Measurements from ENCODE around the gene STPG1. TPM values are rescaled to one million over a fixed set of nuclear protein-coding genes. Genes with fewer than 3 reads are reported as not detected.

STPG1 gene
- total and polyA plus RNA-seq, 2 donors (not counting 3 experiments of a cell fraction or from before 2014, with no cell fraction given): 6.3 to 10.2 TPM

- no peaks in the 10 kb centered on the region for H3K79me2 ChIP-seq (ENCODE audit: control insufficient read depth, insufficient read depth, low read length)
- H2AFZ ChIP-seq (ENCODE audit: low read depth, low read length): no peak overlapping the region
- H3K9me3 ChIP-seq (replicated peaks; ENCODE audit: control insufficient read depth, insufficient read depth, low read length): no peaks in the 10 kb centered on the region
- no peak overlapping the region for H3K9ac ChIP-seq (replicated peaks; ENCODE audit: extremely low read depth, insufficient read depth, low read length)
- no peak overlapping the region for H3K4me3 ChIP-seq (replicated peaks in 1 of 3; ENCODE audit: insufficient read depth in 1 of 3, low read depth in 1 of 3, low read length in 3 of 3)
- intact Hi-C loops (cut with micrococcal nuclease): no loop called here
- H3K36me3 ChIP-seq (ENCODE audit: control insufficient read depth in 2 of 2, extremely low read depth in 1 of 2, insufficient read depth in 2 of 2, low read length in 2 of 2): no peaks in the 10 kb centered on the region
- peaks cover 36% of the 10 kb centered on the region for H3K4me1 ChIP-seq (ENCODE audit: control insufficient read depth, extremely low read depth, insufficient read depth, low read length)
- TF ChIP-seq FOS (IDR thresholded peaks at IDR 0.05; ENCODE audit: borderline replicate concordance, insufficient read depth, low read length) (no peak), MYC (IDR thresholded peaks at IDR 0.05; ENCODE audit: low read depth, low read length) (no peak), POLR2AphosphoS5 (IDR thresholded peaks at IDR 0.05; ENCODE audit: insufficient read depth, low read depth, low read length) (no peak), JUN (IDR thresholded peaks at IDR 0.05; ENCODE audit: borderline replicate concordance, insufficient read depth, insufficient read length, low read depth) (no peak), EZH2 (IDR thresholded peaks at IDR 0.05; ENCODE audit: borderline replicate concordance, low read depth, low read length, severe bottlenecking) (no peak), CTCF (IDR thresholded peaks at IDR 0.05; ENCODE audit: extremely low read depth in 1 of 2, insufficient read depth in 1 of 2, low read depth in 1 of 2, low read length in 2 of 2) (no peak), MAX (IDR thresholded peaks at IDR 0.05; ENCODE audit: insufficient read depth, insufficient read length) (no peak), POLR2A (IDR thresholded peaks at IDR 0.05; ENCODE audit: low read depth, low read length) (no peak), GATA2 (IDR thresholded peaks at IDR 0.05; ENCODE audit: insufficient read depth, insufficient read length, low read depth, low read length) (no peak)
- ChIA-PET POLR2A (no interaction called here), CTCF (interaction anchor here (1.2 to 8.2 kb wide), 2 partner anchors 182 to 188 kb away, joined by 3 to 132 read pairs; no protein-coding TSS in a partner anchor)
- no peaks in the 10 kb centered on the region for H3K27me3 ChIP-seq (ENCODE audit: control insufficient read depth in 2 of 2, insufficient read depth in 2 of 2, low read length in 2 of 2)
- H4K20me1 ChIP-seq (replicated peaks; ENCODE audit: control insufficient read depth, extremely low read depth, insufficient read depth, low read length): no peaks in the 10 kb centered on the region
- FAIRE-seq (no peak), DNase-seq (ENCODE audit: low read depth, low spot score) (no peak)
- no peaks in the 10 kb centered on the region for H3K9me1 ChIP-seq (replicated peaks; ENCODE audit: control insufficient read depth, extremely low read depth, insufficient read depth, low read length)
- no peak overlapping the region for H3K27ac ChIP-seq (ENCODE audit: insufficient read depth, low read depth, low read length)
- dilution Hi-C loops (cut with MboI; ENCODE audit: extremely low pct_ligation_motif_present, low sequenced_read_pairs): no loop called here
- no peak overlapping the region for H3K4me2 ChIP-seq (ENCODE audit: insufficient read depth, low read length)
- no TSS peak for BruUV-seq (replicated peaks)
These were observed 25.9 kb downstream of the STPG1 start for GRCh38 chr1:24387636-24388175.

Measured in endothelial cell of umbilical vein (primary cell).